Peyer's patch (tissue), 4 donors: ENCODE data around the gene TGFBR2.

ENCODE experiments used
- CTCF ChIP-seq, 6 experiments: fragments of 450-650 bp in 4 of 6; fragments of 200-600 bp in 2 of 6; sonication (generic) in 1 of 6; IDR thresholded peaks; one replicate each; pipeline ENCODE4 v1.5.1; 2017 to 2019; ENCODE audit warnings: antibody characterized with exemption in 6 of 6, mild to moderate bottlenecking in 3 of 6, moderate library complexity in 1 of 6
- POLR2A ChIP-seq, 2 donors: fragments of 450-650 bp; IDR thresholded peaks; one replicate each; pipeline ENCODE4 v1.5.1; 2017; ENCODE audit warnings: antibody characterized with exemption in 2 of 2, mild to moderate bottlenecking in 2 of 2, moderate library complexity in 2 of 2

GRCh38 chr3:30658328-30659052 lies 52.1 kb downstream of the TGFBR2 start:
- TF ChIP-seq CTCF (IDR thresholded peaks at IDR 0.05) (no peak), POLR2A (IDR thresholded peaks at IDR 0.05) (no peak)
